ENCODE data around the gene TMEM198.

TMEM198 gene

GRCh38 chr2:219562049-219563020 lies 18.5 kb downstream of the TMEM198 start:
- no peak for DNase-seq (ENCODE audit: low read depth)

DNA sequence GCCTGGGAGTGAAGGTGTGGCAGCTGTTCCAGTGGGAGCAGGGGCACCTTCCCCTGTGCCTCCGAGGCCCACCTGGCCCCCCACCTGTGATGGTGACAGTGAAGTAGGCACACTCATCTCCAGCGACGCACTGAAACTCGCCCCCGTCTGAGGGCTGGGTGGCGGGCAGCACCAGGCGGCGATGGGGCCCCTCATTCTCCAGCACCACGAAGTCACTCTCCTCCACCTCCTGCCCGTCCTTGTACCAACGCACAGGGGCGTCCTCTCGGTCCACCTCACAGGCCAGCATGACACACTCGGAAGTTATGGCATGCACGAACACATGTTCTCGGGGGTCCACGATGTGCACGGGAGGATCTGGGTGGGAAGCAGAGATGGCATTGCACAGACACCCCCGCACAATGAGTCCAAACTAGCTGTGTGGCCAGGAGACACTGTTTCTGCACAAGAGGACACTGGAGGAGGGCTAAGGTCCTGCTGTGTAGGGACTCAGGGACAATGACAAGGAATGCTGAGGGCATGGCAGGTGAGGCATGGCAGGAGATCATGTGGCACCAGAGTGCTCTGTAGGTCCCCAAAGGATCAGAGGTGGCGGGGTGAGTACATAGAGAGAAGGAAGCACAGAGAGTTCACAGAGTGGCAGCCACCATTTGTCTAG lies 19.6 kb downstream of the TMEM198 start:
- DNase-seq (ENCODE audit: low read depth): no peak

DNA sequence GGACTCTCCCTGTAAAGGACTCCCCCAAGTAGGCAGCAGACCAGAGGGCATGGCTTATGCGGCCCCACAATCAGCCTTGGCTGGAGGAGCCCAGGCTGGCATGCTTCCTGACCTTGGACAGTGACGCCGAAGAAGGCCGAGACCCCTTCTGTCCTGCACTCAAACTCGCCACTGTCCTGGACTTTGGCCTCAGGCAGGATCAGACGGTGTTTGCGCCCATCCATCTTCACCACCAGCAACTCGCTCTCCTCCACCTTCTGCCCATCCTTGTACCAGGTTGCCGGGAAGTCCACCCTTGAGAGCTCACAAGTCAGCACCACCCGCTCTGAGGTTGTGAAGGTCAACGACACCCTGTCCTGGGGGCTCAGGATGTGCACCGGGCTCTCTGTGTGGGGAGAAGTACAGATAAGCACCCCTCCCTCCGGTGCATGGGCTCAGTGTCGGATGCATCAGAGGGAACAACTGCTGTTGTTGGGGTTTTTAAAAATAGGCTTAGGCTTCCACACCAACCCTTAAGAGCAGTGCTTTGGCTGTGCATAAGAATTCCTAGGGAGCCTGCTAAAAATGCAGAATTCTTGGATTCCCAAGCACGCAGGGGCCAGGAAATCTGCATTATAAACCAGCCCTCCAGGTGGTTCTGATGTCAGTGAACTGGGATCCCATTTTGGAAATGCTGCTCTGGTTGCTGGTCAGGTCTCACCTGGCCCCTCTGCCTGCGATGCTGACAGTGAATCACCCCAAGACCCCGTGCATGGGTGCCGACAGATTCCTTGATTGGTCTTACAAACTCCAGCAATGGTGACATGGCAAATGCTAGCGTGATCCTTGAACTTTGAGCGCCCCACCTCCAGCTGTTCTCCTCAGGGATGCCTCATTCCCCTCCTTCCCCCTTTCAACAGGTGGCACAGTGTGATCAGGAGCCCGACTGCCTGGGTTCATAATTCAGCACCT lies 21.6 kb downstream of the TMEM198 start:
- no peak for DNase-seq (ENCODE audit: low read depth)

GRCh38 chr2:219566640-219567039 lies 22.8 kb downstream of the TMEM198 start:
- DNase-seq (ENCODE audit: low read depth): no peak

DNA sequence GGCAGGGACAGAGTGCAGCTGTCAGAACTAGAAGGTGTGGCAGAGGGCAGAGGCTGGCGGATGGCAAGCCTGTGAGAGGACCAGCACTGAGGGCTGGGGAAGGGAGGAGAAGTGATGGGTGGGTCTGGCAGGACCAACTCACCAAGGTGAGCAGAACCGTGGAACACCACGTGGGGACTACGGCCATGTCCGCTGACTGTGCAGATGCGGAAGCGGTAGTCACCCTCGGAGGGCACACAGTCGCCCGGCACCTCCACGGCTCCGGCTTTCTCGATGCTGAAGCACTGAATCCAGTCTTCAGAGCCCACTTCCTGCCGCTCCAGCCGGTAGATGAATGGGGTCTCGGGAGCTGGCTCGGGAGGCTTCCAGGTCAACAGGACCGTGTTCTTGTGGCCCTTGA lies 23.3 kb downstream of the TMEM198 start:
- DNase-seq (ENCODE audit: low read depth): no peak

DNA sequence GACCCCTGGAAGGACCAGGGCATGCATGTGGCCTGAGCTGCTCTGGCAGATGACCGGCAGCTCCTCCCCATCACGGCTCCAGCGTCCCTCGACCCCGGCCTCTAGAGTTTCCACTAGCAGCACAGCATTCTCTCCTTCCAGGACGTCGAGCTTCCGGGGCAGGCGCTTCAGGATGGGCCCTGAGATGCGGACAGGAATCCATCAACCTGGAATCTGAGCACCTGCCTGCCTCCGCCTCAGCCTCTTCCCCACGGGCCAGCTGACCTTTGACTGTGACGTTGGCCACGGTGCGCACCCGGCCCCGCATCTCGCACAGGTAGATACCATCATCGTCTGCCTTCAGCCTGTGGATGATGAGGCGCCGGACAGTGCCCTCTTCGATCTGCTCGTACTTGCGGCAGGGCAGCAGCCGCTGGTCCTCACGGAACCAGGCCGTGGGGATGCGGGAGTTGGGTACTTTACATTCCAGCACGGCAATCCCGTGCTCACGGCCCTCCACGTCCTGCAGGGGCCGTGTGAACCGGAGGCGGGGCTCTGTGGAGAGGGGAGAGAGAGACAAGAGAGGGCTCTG lies 24.0 kb downstream of the TMEM198 start:
- DNase-seq (ENCODE audit: low read depth): no peak

- no peak for DNase-seq (ENCODE audit: low read depth)
Observed at GRCh38 chr2:219569041-219569440, 25.2 kb downstream of the TMEM198 start.

- no peak for DNase-seq (ENCODE audit: low read depth)
Observed at GRCh38 chr2:219569635-219570034, 25.8 kb downstream of the TMEM198 start.

GRCh38 chr2:219570194-219570923 lies 26.5 kb downstream of the TMEM198 start:
- no peak for DNase-seq (ENCODE audit: low read depth)

DNA sequence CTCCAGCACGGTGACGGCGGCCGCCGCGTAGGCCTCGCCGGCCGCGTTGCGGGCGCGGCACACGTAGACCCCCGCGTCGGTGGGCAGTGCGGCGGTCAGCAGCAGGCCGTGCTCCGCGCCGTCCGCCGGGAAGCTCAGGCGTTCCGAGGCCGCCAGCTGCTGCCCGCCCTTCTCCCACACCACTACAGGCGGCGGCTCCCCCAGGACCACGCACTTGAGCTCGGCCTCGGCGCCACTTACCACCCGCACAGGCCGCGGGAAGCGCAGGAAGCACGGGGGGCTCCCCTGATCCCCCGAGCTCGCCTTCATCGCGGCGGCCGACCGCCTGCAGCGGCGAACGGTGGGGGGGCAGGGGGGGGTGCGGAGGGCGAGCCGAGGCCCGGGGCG lies 27.1 kb downstream of the TMEM198 start:
- DNase-seq (ENCODE audit: low read depth): no peak

- DNase-seq (ENCODE audit: low read depth): no peak
Observed at GRCh38 chr2:219571311-219572236, 27.7 kb downstream of the TMEM198 start, which contains the start of gene OBSL1. Gene OBSL1 (minus strand): TSS chr2:219571539. CDS start chr2:219571232, 307 bp downstream.

DNA sequence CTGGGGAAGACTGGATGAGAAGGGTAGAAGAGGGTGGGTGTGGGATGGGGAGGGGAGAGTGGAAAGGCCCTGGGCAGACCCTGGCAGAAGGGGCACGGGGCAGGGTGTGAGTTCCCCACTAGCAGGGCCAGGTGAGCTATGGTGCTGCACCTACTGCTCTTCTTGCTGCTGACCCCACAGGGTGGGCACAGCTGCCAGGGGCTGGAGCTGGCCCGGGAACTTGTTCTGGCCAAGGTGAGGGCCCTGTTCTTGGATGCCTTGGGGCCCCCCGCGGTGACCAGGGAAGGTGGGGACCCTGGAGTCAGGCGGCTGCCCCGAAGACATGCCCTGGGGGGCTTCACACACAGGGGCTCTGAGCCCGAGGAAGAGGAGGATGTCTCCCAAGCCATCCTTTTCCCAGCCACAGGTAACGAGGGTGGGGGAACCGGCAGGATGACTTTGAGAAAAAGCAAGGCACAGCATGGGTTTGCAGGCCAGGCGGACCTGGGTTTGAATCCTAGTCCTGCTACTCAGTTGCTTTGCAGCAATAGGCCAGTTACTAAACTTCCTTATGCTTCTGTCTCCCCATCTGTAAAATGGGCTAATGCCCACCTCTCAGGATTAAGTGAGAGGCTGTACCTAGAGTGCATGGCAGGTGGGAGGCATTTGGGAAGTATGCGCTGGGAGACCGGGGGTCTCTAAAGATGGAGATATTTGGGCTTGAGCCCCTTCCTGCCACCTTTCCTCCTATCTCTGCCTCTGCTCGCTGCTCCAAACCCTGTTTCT lies 28.6 kb downstream of the TMEM198 start, which contains the start of gene INHA:
TSS of gene INHA (plus strand) at position 74 of the 765 bp plus-strand sequence. CDS start at position 139, 65 bp downstream.
- no peak for DNase-seq (ENCODE audit: low read depth)

- no peak for DNase-seq (ENCODE audit: low read depth)
Observed at GRCh38 chr2:219573166-219573565, 29.3 kb downstream of the TMEM198 start.

DNA sequence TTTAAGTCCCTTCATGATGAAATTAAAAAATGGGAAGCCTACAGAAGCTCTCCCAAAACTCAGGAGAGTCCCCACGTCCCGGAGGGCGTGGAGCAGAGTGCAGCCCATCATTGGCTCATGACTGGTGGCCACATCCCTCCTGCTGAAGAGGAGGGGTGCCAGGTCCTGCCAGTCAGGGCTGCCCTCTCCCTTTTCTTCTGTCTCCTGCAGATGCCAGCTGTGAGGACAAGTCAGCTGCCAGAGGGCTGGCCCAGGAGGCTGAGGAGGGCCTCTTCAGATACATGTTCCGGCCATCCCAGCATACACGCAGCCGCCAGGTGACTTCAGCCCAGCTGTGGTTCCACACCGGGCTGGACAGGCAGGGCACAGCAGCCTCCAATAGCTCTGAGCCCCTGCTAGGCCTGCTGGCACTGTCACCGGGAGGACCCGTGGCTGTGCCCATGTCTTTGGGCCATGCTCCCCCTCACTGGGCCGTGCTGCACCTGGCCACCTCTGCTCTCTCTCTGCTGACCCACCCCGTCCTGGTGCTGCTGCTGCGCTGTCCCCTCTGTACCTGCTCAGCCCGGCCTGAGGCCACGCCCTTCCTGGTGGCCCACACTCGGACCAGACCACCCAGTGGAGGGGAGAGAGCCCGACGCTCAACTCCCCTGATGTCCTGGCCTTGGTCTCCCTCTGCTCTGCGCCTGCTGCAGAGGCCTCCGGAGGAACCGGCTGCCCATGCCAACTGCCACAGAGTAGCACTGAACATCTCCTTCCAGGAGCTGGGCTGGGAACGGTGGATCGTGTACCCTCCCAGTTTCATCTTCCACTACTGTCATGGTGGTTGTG lies 30.9 kb downstream of the TMEM198 start:
- no peak for DNase-seq (ENCODE audit: low read depth)

DNA sequence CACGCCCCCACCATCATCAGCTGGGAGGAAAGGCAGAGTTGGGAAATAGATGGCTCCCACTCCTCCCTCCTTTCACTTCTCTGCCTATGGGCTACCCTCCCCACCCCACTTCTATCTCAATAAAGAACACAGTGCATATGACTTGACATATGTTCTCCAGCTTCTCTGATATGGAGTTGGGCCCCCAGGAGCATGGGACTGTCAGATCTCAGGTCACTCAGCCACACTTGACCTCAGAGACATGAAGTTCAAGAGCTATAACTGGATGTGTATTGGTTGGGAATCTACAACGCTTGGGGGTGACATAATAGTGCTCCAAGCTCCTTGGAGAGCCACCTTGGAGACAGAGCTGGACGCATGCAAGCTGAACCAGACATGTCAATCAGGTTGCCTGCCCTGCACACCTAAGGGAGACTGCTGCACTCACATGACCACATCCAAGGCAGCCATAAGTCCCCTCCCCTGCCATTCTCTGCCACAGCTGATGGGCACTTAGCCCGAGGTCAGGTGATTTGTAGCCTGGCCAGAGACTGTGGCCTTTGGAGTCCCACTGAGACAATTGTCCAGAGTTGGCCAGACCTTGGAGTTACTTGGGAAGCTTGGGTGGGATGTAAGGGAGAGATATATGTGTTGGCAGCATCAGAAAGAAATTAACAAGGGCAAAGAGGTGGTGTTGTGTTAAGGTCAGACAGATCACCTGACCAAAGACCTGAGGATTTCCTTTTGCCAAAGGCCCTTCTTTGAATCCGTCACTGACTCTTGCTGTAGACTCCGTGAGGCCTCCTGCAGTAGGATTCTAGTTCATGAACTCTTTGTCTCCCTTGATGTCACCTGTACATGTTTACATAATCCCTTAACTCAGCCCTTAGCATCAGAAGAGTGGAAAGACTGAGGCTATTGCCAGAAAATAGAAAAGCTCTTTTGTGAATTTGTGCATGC lies 32.0 kb downstream of the TMEM198 start:
- no peak for DNase-seq (ENCODE audit: low read depth)

GRCh38 chr2:219576505-219577388 lies 32.9 kb downstream of the TMEM198 start:
- no peak for DNase-seq (ENCODE audit: low read depth)

All from activated T-helper 1 cell treated with Interleukin-2 at 50 U/mL for 16 hours (primary cell).